ENCODE results near the gene CNTLN.

- TF ChIP-seq CTCF (IDR thresholded peaks at IDR 0.05; ENCODE audit: poor library complexity) (peak; percentile 62), EZH2 (IDR thresholded peaks at IDR 0.05; ENCODE audit: borderline replicate concordance) (no peak)
These were observed 394.0 kb downstream of the CNTLN start for GRCh38 chr9:17528859-17529258.

Measured in hepatocyte (in vitro differentiated cells).